CD4-positive, alpha-beta T cell treated with Interleukin-2 at 100 ng/mL for 4 hours (primary cell): Measurements from ENCODE around the gene QSOX2.

ENCODE experiments used
- DNase-seq: peaks from one replicate; pipeline ENCODE4 v3.0.0-alpha.2; 2020; ENCODE audit warnings: low spot score

Gene QSOX2

GRCh38 chr9:136203408-136204144 is 42.0 kb downstream of the QSOX2 start:
- no peak for DNase-seq

GRCh38 chr9:136202454-136203407 is 42.9 kb downstream of the QSOX2 start:
- no peak for DNase-seq

- no peak for DNase-seq
Measured at GRCh38 chr9:136201609-136202453, 43.8 kb downstream of the QSOX2 start.

GRCh38 chr9:136201174-136201573 is 44.4 kb downstream of the QSOX2 start:
- no peak for DNase-seq

- DNase-seq = no peak
Measured at GRCh38 chr9:136200424-136200823, 45.2 kb downstream of the QSOX2 start.

GRCh38 chr9:136199391-136200288 is 46.0 kb downstream of the QSOX2 start:
- DNase-seq = no peak

- no peak for DNase-seq
Measured at GRCh38 chr9:136198605-136199083, 47.0 kb downstream of the QSOX2 start.

GRCh38 chr9:136197930-136198604 is 47.5 kb downstream of the QSOX2 start:
- no peak for DNase-seq

GRCh38 chr9:136197084-136197875 is 48.3 kb downstream of the QSOX2 start:
- no peak for DNase-seq

- no peak for DNase-seq
Measured at GRCh38 chr9:136196404-136197083, 49.1 kb downstream of the QSOX2 start.

GRCh38 chr9:136194540-136194939 is 51.1 kb downstream of the QSOX2 start:
- no peak for DNase-seq

- no peak for DNase-seq
Measured at GRCh38 chr9:136193891-136194279, 51.7 kb downstream of the QSOX2 start.

- no peak for DNase-seq
Measured at GRCh38 chr9:136193127-136193890, 52.3 kb downstream of the QSOX2 start.

GRCh38 chr9:136192289-136193126 is 53.1 kb downstream of the QSOX2 start:
- no peak for DNase-seq

GRCh38 chr9:136191960-136192286 is 53.7 kb downstream of the QSOX2 start:
- no peak for DNase-seq

- DNase-seq = no peak
Measured at GRCh38 chr9:136191099-136191959, 54.3 kb downstream of the QSOX2 start.
